Liver (tissue), 3 donors: Measurements from ENCODE around the gene MYH7B.

Source experiments
- CTCF ChIP-seq: fragments of 150-350 bp; IDR thresholded peaks from 2 replicates; pipeline ENCODE4 v1.5.1; 2017; ENCODE audit warnings: improper control_type of control experiment, low read depth, low read length; ENCODE audit not compliant: missing input control
- EGR1 ChIP-seq, 2 donors: IDR thresholded peaks; 2 replicates each; pipeline ENCODE4 v1.6.1; 2016 to 2018; ENCODE audit warnings: antibody characterized with exemption in 2 of 2, low read depth in 2 of 2
- GABPA ChIP-seq, 2 donors: IDR thresholded peaks in 1 of 2; conservative IDR thresholded peaks in 1 of 2; 2 replicates each; pipeline ENCODE4 v1.6.1; 2016; ENCODE audit warnings: antibody characterized with exemption in 2 of 2, mild to moderate bottlenecking in 1 of 2, moderate library complexity in 1 of 2
- MAX ChIP-seq: IDR thresholded peaks from 2 replicates; pipeline ENCODE4 v1.6.1; 2016; ENCODE audit warnings: antibody characterized with exemption
- NR2F2 ChIP-seq: IDR thresholded peaks from 2 replicates; pipeline ENCODE4 v1.6.1; 2016; ENCODE audit warnings: antibody characterized with exemption
- RAD21 ChIP-seq, 2 donors: IDR thresholded peaks; 2 replicates each; pipeline ENCODE4 v1.6.1; 2016; ENCODE audit warnings: antibody characterized with exemption in 2 of 2, mild to moderate bottlenecking in 2 of 2
- SP1 ChIP-seq: IDR thresholded peaks from 2 replicates; pipeline ENCODE4 v1.6.1; 2018; ENCODE audit warnings: antibody characterized with exemption, mild to moderate bottlenecking
- TAF1 ChIP-seq: conservative IDR thresholded peaks from 2 replicates; pipeline ENCODE4 v1.6.1; 2016; ENCODE audit warnings: antibody characterized with exemption, mild to moderate bottlenecking
- YY1 ChIP-seq: IDR thresholded peaks from 2 replicates; pipeline ENCODE4 v1.6.1; 2016; ENCODE audit warnings: antibody characterized with exemption, mild to moderate bottlenecking
- ZBTB33 ChIP-seq: IDR thresholded peaks from 2 replicates; pipeline ENCODE4 v1.6.1; 2016; ENCODE audit warnings: antibody characterized with exemption
- TF ChIP-seq, protein P1 (sequence below): IDR thresholded peaks from 2 replicates; pipeline ENCODE4 v1.6.1; 2016; ENCODE audit warnings: antibody characterized with exemption
- TF ChIP-seq, protein P2 (sequence below): IDR thresholded peaks from 2 replicates; pipeline ENCODE4 v1.6.1; 2016; ENCODE audit warnings: antibody characterized with exemption, mild to moderate bottlenecking
- donor health status: healthy.
- donor health status: healthy.

DNA sequence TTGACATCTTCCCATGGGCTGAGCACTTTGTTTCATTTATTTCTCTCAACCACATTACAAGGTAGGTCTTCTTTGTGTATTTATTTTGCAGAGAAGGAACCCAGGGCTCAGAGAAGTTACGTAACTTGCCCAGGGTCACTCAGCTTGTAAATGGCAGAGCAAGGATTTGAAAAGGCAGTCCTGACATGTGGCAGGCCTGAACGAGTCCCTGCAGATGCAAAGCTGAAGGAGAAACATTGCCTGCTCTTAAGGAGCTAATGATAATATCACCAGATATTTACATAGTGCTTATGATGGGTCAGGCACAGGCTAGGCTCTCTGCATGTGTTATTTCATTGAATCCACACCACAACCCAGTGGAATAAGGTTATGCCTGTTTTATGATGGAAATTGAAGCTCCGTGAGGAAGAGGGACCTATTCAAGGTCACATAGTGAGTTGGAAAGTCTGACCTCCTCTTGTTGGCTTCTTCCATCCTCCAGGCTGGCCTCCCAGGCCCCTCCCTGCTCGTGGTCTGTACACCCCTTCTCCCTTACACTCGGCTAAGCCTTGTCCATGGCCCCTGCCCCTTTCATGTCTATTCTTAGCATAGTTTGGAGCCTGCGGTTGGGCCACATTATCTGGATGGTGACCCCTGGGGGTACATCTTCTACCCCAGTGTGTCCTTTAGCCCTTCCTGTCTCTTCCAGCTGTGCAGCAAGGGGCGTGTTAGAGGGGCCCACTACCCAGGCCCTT is 12.5 kb downstream of the MYH7B start:
- no peak for TF ChIP-seq CTCF
- TF ChIP-seq MAX: no peak
- no peak for TF ChIP-seq RAD21 (IDR thresholded peaks at IDR 0.05)
- no peak for TF ChIP-seq NR2F2
- TF ChIP-seq YY1: no peak
- TF ChIP-seq ZBTB33: no peak
- TF ChIP-seq, protein P1, sequence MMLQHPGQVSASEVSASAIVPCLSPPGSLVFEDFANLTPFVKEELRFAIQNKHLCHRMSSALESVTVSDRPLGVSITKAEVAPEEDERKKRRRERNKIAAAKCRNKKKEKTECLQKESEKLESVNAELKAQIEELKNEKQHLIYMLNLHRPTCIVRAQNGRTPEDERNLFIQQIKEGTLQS: no peak
- no peak for TF ChIP-seq GABPA (IDR thresholded peaks at IDR 0.05 in 1 of 2, conservative IDR thresholded peaks at IDR 0.05 in 1 of 2)
- no peak for TF ChIP-seq SP1
- TF ChIP-seq, protein P2, sequence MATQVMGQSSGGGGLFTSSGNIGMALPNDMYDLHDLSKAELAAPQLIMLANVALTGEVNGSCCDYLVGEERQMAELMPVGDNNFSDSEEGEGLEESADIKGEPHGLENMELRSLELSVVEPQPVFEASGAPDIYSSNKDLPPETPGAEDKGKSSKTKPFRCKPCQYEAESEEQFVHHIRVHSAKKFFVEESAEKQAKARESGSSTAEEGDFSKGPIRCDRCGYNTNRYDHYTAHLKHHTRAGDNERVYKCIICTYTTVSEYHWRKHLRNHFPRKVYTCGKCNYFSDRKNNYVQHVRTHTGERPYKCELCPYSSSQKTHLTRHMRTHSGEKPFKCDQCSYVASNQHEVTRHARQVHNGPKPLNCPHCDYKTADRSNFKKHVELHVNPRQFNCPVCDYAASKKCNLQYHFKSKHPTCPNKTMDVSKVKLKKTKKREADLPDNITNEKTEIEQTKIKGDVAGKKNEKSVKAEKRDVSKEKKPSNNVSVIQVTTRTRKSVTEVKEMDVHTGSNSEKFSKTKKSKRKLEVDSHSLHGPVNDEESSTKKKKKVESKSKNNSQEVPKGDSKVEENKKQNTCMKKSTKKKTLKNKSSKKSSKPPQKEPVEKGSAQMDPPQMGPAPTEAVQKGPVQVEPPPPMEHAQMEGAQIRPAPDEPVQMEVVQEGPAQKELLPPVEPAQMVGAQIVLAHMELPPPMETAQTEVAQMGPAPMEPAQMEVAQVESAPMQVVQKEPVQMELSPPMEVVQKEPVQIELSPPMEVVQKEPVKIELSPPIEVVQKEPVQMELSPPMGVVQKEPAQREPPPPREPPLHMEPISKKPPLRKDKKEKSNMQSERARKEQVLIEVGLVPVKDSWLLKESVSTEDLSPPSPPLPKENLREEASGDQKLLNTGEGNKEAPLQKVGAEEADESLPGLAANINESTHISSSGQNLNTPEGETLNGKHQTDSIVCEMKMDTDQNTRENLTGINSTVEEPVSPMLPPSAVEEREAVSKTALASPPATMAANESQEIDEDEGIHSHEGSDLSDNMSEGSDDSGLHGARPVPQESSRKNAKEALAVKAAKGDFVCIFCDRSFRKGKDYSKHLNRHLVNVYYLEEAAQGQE: no peak
- TF ChIP-seq EGR1 (IDR thresholded peaks at IDR 0.05; ENCODE audit: low read depth in 2 of 2): no peak
- TF ChIP-seq TAF1: no peak
